Brain pericyte (primary cell): ENCODE data around the gene RNF183.

ENCODE experiments used
- DNase-seq: peaks from one replicate; pipeline ENCODE4 v3.0.0-alpha.2; 2012; ENCODE audit warnings: low read depth, low spot score

Gene RNF183, protein sequence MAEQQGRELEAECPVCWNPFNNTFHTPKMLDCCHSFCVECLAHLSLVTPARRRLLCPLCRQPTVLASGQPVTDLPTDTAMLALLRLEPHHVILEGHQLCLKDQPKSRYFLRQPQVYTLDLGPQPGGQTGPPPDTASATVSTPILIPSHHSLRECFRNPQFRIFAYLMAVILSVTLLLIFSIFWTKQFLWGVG

GRCh38 chr9:113302792-113303418 is at the start of gene RNF183:
TSS of gene RNF183 (minus strand) at chr9:113303376. CDS start at chr9:113298184, 5,192 bp downstream.
- no peak for DNase-seq

- DNase-seq: no peak
Measured at GRCh38 chr9:113352411-113352810, 49.2 kb upstream of the RNF183 start.

GRCh38 chr9:113352006-113352405 is 48.8 kb upstream of the RNF183 start:
- no peak for DNase-seq

DNA sequence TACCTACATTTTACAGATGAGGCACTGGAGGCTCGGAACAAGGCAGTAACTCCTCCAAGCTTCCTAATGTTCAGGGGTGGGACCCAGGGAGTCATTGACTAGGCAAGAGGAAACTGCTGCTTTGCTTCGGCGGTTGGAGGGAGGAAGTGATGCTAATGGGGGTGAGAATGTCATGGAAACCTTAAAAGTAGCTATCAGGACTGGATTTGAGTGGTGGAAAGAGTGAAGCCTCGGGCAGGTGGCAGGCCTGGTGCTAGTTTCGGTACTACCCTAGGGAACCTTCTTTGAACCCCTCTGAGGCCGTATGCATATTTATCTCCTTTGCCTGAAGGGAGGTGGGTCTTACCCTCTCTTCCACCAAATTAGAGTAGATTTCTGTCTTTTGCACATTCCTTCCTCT is 47.8 kb upstream of the RNF183 start:
- no peak for DNase-seq

DNA sequence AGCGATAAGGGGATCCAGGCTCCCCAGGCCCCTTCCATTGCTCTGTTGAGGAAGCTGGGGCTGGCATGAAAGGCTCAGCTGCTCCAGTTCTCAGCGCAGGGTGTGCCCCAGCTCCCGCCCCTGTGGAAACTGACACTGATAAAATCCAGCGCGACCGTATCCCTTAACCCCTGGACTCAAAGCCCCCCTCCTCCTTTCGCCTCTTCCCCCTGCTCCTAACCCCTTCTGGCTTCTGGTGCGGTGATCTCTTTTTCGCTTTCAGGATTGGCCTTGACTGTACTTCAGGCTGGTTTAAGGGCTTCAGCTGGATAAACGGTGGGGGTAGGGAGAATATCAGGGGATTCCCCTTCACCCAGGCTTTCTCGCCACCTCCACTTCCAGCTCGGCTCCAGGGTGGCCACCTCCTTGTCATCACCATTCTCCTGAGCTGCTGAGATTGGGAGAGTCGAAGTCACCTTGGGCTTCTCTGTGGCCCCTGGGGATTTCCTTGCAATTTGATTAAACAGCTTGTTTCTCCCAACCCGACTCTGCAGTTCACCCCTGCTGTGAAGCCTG is 47.0 kb upstream of the RNF183 start:
- no peak for DNase-seq

- DNase-seq: no peak
Measured at GRCh38 chr9:113349445-113350094, 46.4 kb upstream of the RNF183 start, which contains the start of gene BSPRY. TSS of gene BSPRY (plus strand) at chr9:113349541. CDS start at chr9:113349580, 39 bp downstream.

DNA sequence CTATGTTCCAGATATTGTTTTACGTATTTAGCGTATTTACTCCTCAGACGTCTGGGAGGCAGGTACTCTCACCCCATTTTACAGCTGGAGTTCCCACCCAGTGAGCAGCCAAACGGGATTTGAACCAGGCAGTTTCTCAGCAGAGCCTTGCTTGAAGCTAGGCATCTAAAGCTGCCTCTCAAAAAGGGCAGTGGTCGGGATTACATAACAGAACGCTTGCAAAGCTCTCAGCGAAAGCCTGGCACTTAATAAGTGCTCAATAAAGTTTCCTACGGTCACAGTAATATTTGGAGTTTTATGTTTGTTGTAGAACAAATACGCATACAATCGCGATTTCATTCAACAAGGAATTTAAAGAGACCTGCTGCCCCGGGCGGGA is 45.9 kb upstream of the RNF183 start:
- DNase-seq: no peak

- no peak for DNase-seq
Measured at GRCh38 chr9:113348437-113348836, 45.3 kb upstream of the RNF183 start.

DNA sequence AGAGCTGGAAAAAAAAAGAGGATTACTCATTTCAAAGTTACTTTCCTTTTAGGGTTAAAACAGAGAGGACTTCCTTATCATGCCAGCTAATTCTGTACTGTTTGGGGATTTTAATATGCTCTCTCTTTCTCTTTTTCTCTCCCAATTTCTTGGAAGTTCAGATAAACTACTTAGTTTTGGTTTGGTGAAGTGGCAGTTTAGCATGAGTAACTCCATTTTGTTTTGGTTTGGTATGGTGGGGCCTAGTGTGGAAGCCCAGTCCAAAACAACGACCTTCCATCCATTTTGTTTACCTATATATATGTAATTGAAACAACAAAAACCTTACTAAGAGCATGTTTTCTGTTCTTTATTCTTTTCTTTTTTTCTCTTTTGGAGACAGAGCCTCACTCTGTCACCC is 42.5 kb upstream of the RNF183 start:
- DNase-seq: no peak

GRCh38 chr9:113345190-113345589 is 42.0 kb upstream of the RNF183 start:
- no peak for DNase-seq

DNA sequence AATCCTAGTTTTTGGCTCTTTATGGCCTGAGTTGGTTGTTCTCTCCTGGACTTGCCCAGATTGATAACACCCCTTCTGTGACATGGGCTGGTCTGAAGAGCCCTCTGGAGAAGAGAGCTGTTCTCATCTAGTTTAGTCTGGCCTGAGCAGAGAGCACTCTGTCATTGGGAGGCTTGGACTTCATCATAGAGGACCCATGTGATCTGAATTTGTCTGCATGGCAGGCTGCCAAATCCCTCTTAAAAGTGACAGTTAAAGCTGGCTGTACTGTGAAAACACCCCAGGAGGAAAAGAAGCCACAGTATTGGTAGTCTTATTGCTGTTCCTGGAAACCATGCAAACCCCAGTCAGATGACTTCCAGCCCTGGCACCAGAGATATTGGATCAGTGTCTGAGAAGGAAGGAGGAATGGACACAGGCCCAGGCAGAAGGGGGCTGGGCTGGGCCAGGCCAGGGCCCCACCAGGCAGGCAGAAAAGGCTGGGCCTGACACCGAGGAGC is 40.6 kb upstream of the RNF183 start:
- no peak for DNase-seq

- DNase-seq: no peak
Measured at GRCh38 chr9:113341712-113342410, 38.7 kb upstream of the RNF183 start.

GRCh38 chr9:113340011-113340699 is 37.0 kb upstream of the RNF183 start, which contains the start of gene WDR31:
TSS of gene WDR31 (minus strand) at chr9:113340275. CDS start at chr9:113332022, 8,253 bp downstream.
- peak; percentile 83 for DNase-seq

GRCh38 chr9:113337714-113338113 is 34.5 kb upstream of the RNF183 start:
- no peak for DNase-seq

DNA sequence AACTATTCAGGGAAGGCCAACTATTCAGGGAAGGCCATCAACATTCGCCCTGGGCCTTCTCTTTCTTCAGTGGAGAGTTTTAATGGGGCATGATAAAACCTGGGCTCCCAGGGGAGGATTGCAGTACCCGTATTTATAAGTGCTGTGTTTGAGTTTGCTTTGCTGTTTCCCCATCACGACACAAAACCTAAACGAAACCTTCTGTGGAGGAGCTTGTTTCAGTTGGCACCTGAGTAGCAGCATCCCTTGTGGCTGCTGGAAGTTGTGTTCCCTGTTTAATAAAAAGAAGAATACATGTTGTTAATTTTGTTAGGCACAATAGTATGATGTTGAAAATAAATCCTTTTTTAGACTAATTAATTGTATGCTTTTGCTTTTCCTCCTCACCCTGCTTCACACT is 28.6 kb upstream of the RNF183 start:
- no peak for DNase-seq

DNA sequence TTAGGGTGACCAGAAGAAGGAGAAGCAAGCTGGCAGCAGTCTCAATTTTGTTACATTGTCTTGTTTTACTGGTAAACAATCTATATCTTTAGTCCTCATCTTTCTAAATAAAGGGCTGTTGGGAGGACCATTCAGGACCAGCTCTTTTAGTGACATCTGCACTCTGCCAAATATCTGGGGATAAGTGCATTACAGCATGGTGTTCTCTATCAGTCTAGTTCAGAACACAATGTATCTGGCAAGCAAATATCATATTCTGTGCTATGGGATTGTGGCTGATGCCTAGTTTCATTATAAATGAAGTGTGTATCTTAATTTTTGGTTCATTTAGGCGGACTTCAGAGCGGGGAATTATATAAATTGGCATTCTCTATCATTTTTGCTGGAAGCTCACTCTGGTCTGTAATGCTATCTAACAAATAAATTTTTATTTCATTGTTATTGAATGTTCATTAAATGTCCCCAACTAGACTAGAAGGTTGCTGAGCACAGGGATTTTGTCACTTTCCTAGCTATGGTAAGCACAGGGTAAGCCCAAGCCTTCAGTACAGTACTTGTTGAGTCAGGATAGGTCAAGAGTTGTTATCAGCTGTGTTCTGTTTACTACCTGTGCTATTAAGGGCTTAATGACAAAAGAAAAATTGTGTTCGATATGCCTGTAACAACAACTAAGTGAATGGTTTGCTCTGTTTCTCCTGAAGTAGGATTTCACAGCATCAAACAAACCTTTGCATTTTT is 25.0 kb upstream of the RNF183 start:
- DNase-seq: no peak

- DNase-seq: no peak
Measured at GRCh38 chr9:113326230-113326629, 23.1 kb upstream of the RNF183 start.

GRCh38 chr9:113322671-113323070 is 19.5 kb upstream of the RNF183 start:
- no peak for DNase-seq

- DNase-seq: no peak
Measured at GRCh38 chr9:113320051-113320450, 16.9 kb upstream of the RNF183 start.

DNA sequence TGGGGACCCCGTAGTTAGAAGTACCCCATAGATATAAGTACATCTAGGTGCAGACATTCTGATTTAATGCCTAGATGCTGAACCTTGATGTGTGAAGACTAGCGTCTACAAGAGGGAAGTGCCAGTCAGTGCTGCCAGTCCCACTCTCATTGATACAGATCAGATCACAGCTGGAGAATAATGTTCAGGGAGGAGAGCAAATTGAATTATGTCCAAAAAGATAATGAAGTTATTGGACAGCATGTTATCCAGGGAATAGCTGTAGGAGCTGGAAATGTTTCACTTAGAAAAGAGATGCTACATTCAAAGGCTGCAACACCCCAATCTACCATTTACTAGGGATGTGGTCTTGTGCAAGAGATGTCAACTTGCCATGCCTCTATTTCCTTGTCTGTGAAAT is 15.9 kb upstream of the RNF183 start:
- DNase-seq: no peak

GRCh38 chr9:113317777-113318176 is 14.6 kb upstream of the RNF183 start:
- DNase-seq: no peak
